Omental fat pad (tissue), 4 donors: ENCODE measurements around the gene CALB2. TPM values are rescaled to one million over a fixed set of nuclear protein-coding genes. Genes with fewer than 3 reads are reported as not detected.

Experiments used
- ATAC-seq: fragments of 150-250 bp; one replicate; pipeline ENCODE4 v1.9.1; 2016; ENCODE audit warnings: mild to moderate bottlenecking, moderate library complexity; ENCODE audit not compliant: low FRiP score
- DNase-seq: peaks from one replicate; pipeline ENCODE4 v3.0.0-alpha.2; 2019; ENCODE audit warnings: low spot score
- CTCF ChIP-seq, 3 donors: fragments of 450-650 bp; IDR thresholded peaks; one replicate each; pipeline ENCODE4 v1.5.1; 2016 to 2017; ENCODE audit warnings: antibody characterized with exemption in 3 of 3, mild to moderate bottlenecking in 3 of 3, moderate library complexity in 2 of 3
- total RNA-seq, 4 donors: library from RNA; depleted of rRNA; stranded (reverse); fragments of >200 nt; gene quantifications; one replicate each; pipeline ENCODE4 v1.1.0, GENCODE V29; 2016

CALB2 gene
- total RNA-seq, 4 donors from 2014 or later, result 15.0 to 148 (median 105) TPM

- DNase-seq (no peak), ATAC-seq (no peak)
- TF ChIP-seq CTCF (IDR thresholded peaks at IDR 0.05), result no peak
Observed at GRCh38 chr16:71384073-71384724, 25.7 kb downstream of the CALB2 start.

- DNase-seq, result no peak
- TF ChIP-seq CTCF (IDR thresholded peaks at IDR 0.05), result no peak
- ATAC-seq, result no peak
Observed at GRCh38 chr16:71387045-71387871, 28.7 kb downstream of the CALB2 start.

- DNase-seq (no peak), ATAC-seq (no peak)
- TF ChIP-seq CTCF (IDR thresholded peaks at IDR 0.05), result no peak
Observed at GRCh38 chr16:71389330-71389729, 30.8 kb downstream of the CALB2 start.

GRCh38 chr16:71396594-71396993 lies 38.1 kb downstream of the CALB2 start:
- TF ChIP-seq CTCF (IDR thresholded peaks at IDR 0.05), result no peak
- DNase-seq (no peak), ATAC-seq (no peak)

GRCh38 chr16:71399801-71400563 lies 41.5 kb downstream of the CALB2 start:
- TF ChIP-seq CTCF (IDR thresholded peaks at IDR 0.05), result no peak
- DNase-seq (no peak), ATAC-seq (peak; percentile 63)

GRCh38 chr16:71402007-71402406 lies 43.5 kb downstream of the CALB2 start:
- TF ChIP-seq CTCF (IDR thresholded peaks at IDR 0.05), result no peak
- no peak for DNase-seq
- ATAC-seq, result no peak
